IMR-90 (cell line): ENCODE results near the gene LARP1. TPM values are rescaled to one million over a fixed set of nuclear protein-coding genes. Genes with fewer than 3 reads are reported as not detected.

ENCODE experiments used
- ATAC-seq: fragments of 200-7000 bp; cut with Tn5 transposase; 2 replicates; pipeline ENCODE4 v1.9.1; 2020; ENCODE audit warnings: low read depth, mild to moderate bottlenecking, moderate library complexity
- BruUV-seq: library from RNA; stranded (reverse); fragments of 400-500 nt; replicated peaks from 2 replicates; lab custom pipeline; 2021; lab: Mats Ljungman, UMichigan
- CTCF ChIA-PET: fragments of 300-600 bp; formaldehyde crosslinking; extraction: SDS; loops from one replicate; lab custom pipeline; 2021; ENCODE audit warnings: antibody characterized with exemption; lab: Yijun Ruan, JAX
- POLR2A ChIA-PET: fragments of 300-600 bp; sonication (Branson Sonifier 250); formaldehyde crosslinking; loops from one replicate; lab custom pipeline; 2022; ENCODE audit warnings: antibody characterized with exemption; ENCODE audit not compliant: unreplicated experiment; lab: Charles Lee
- DNase-seq: peaks from one replicate; pipeline ENCODE4 v3.0.0; 2013
- H2AFZ ChIP-seq: replicated peaks from 2 replicates; pipeline ENCODE3; 2013; ENCODE audit warnings: low read length, mild to moderate bottlenecking; ENCODE audit not compliant: poor library complexity
- H2AK5ac ChIP-seq: 2 replicates; pipeline ENCODE4 v1.6.1; 2013; ENCODE audit warnings: low read depth, low read length, inconsistent platforms
- H2AK9ac ChIP-seq: replicated peaks from 2 replicates; pipeline ENCODE3; 2013; ENCODE audit warnings: mild to moderate bottlenecking, low read depth, low read length, moderate library complexity; ENCODE audit not compliant: poor library complexity
- H2BK120ac ChIP-seq: 2 replicates; pipeline ENCODE4 v1.6.1; 2013; ENCODE audit warnings: low read depth, low read length, inconsistent platforms
- H2BK15ac ChIP-seq: 3 replicates; pipeline ENCODE4 v1.6.1; 2013; ENCODE audit warnings: low read depth, low read length, inconsistent platforms
- H2BK20ac ChIP-seq: 2 replicates; pipeline ENCODE4 v1.6.1; 2013; ENCODE audit warnings: low read depth, mild to moderate bottlenecking, inconsistent platforms, low read length, moderate library complexity
- H2BK5ac ChIP-seq: 2 replicates; pipeline ENCODE4 v1.6.1; 2013; ENCODE audit warnings: mild to moderate bottlenecking, low read depth, low read length, inconsistent platforms; ENCODE audit not compliant: poor library complexity, severe bottlenecking
- H3K14ac ChIP-seq: replicated peaks from 2 replicates; pipeline ENCODE4 v1.6.1; 2013; ENCODE audit warnings: low read depth, low read length, inconsistent platforms
- H3K18ac ChIP-seq: 2 replicates; pipeline ENCODE4 v1.6.1; 2013; ENCODE audit warnings: low read depth, low read length, control low read depth
- H3K23ac ChIP-seq: 2 replicates; pipeline ENCODE4 v1.6.1; 2013; ENCODE audit warnings: low read depth, low read length, inconsistent platforms
- H3K27ac ChIP-seq: 2 replicates; pipeline ENCODE4 v1.5.1; 2013; ENCODE audit warnings: mild to moderate bottlenecking, control low read depth, low read length; ENCODE audit not compliant: insufficient read depth
- H3K27me3 ChIP-seq: 2 replicates; pipeline ENCODE4 v1.6.1; 2013; ENCODE audit warnings: low read length; ENCODE audit not compliant: control insufficient read depth, insufficient read depth
- H3K36me3 ChIP-seq: 2 replicates; pipeline ENCODE4 v1.6.1; 2013; ENCODE audit warnings: low read length, mixed read lengths; ENCODE audit not compliant: control insufficient read depth, insufficient read depth
- H3K4ac ChIP-seq: 2 replicates; pipeline ENCODE4 v1.6.1; 2013; ENCODE audit warnings: low read depth, low read length, inconsistent platforms
- H3K4me1 ChIP-seq: 2 replicates; pipeline ENCODE4 v1.6.1; 2013; ENCODE audit warnings: low read length, mixed read lengths; ENCODE audit not compliant: control insufficient read depth, insufficient read depth
- H3K4me2 ChIP-seq: 2 replicates; pipeline ENCODE4 v1.6.1; 2013; ENCODE audit warnings: low read depth, mild to moderate bottlenecking, control low read depth, low read length, moderate library complexity
- H3K4me3 ChIP-seq: 2 replicates; pipeline ENCODE4 v1.5.1; 2013; ENCODE audit warnings: low read depth, mild to moderate bottlenecking, control low read depth, low read length, moderate library complexity; ENCODE audit not compliant: insufficient read depth
- H3K56ac ChIP-seq: 2 replicates; pipeline ENCODE4 v1.6.1; 2013; ENCODE audit warnings: low read length, inconsistent platforms; ENCODE audit not compliant: insufficient read depth; ENCODE audit errors: extremely low read depth
- H3K79me1 ChIP-seq, 2 experiments: 2 replicates each; pipeline ENCODE4 v1.6.1; 2013; ENCODE audit warnings: low read length in 2 of 2, inconsistent platforms in 1 of 2, low read depth in 1 of 2
- H3K9ac ChIP-seq: 2 replicates; pipeline ENCODE4 v1.6.1; 2013; ENCODE audit warnings: low read depth, low read length, control low read depth
- H3K9me1 ChIP-seq: 2 replicates; pipeline ENCODE4 v1.6.1; 2013; ENCODE audit warnings: low read length, inconsistent platforms; ENCODE audit not compliant: insufficient read depth
- H3K9me3 ChIP-seq: 2 replicates; pipeline ENCODE4 v1.6.1; 2013; ENCODE audit warnings: low read length; ENCODE audit not compliant: control insufficient read depth, insufficient read depth
- H4K20me1 ChIP-seq: 2 replicates; pipeline ENCODE4 v1.6.1; 2013; ENCODE audit warnings: low read length, inconsistent platforms; ENCODE audit not compliant: insufficient read depth
- H4K5ac ChIP-seq: 2 replicates; pipeline ENCODE4 v1.6.1; 2013; ENCODE audit warnings: mild to moderate bottlenecking, low read depth, low read length, control low read depth
- H4K8ac ChIP-seq, 2 experiments: 2 replicates each; pipeline ENCODE4 v1.6.1; 2013; ENCODE audit warnings: low read depth in 2 of 2, low read length in 2 of 2, control low read depth in 1 of 2, inconsistent platforms in 1 of 2
- H4K91ac ChIP-seq: 2 replicates; pipeline ENCODE4 v1.6.1; 2013; ENCODE audit warnings: low read depth, low read length, inconsistent platforms; ENCODE audit not compliant: insufficient read depth
- BHLHE40 ChIP-seq: fragments of 150-350 bp; IDR thresholded peaks from 2 replicates; pipeline ENCODE4 v1.6.1; 2016; ENCODE audit warnings: mild to moderate bottlenecking, low read depth, low read length
- CEBPB ChIP-seq: IDR thresholded peaks from 2 replicates; pipeline ENCODE4 v1.6.1; 2012; ENCODE audit warnings: low read depth, low read length, improper control_type of control experiment
- CHD1 ChIP-seq: IDR thresholded peaks from 2 replicates; pipeline ENCODE4 v1.6.1; 2012; ENCODE audit warnings: low read depth, low read length, improper control_type of control experiment
- CTCF ChIP-seq: conservative IDR thresholded peaks from 2 replicates; pipeline ENCODE4 v1.5.1; 2012; ENCODE audit warnings: mild to moderate bottlenecking, low read depth, low read length, improper control_type of control experiment
- ELK1 ChIP-seq: fragments of 150-350 bp; IDR thresholded peaks from 2 replicates; pipeline ENCODE4 v1.6.1; 2016; ENCODE audit warnings: low read depth, mild to moderate bottlenecking, low read length, moderate library complexity, borderline replicate concordance
- FOS ChIP-seq: fragments of 150-350 bp; IDR thresholded peaks from 2 replicates; pipeline ENCODE4 v1.6.1; 2016; ENCODE audit warnings: low read depth, low read length
- MAFK ChIP-seq: IDR thresholded peaks from 2 replicates; pipeline ENCODE4 v1.6.1; 2012; ENCODE audit warnings: low read depth, low read length, improper control_type of control experiment
- MAZ ChIP-seq: IDR thresholded peaks from 2 replicates; pipeline ENCODE4 v1.6.1; 2012; ENCODE audit warnings: low read depth, mild to moderate bottlenecking, low read length, improper control_type of control experiment, moderate library complexity, borderline replicate concordance
- MXI1 ChIP-seq: IDR thresholded peaks from 2 replicates; pipeline ENCODE4 v1.6.1; 2012; ENCODE audit warnings: low read depth, mild to moderate bottlenecking, low read length, moderate library complexity, borderline replicate concordance
- NFE2L2 ChIP-seq: fragments of 150-350 bp; IDR thresholded peaks from 2 replicates; pipeline ENCODE4 v1.6.1; 2016; ENCODE audit warnings: low read depth, mild to moderate bottlenecking, low read length
- POLR2A ChIP-seq: IDR thresholded peaks from 2 replicates; pipeline ENCODE4 v1.6.1; 2012; ENCODE audit warnings: mild to moderate bottlenecking, low read depth, low read length
- RAD21 ChIP-seq: IDR thresholded peaks from 2 replicates; pipeline ENCODE4 v1.6.1; 2012; ENCODE audit warnings: low read length, improper control_type of control experiment
- RCOR1 ChIP-seq: IDR thresholded peaks from 2 replicates; pipeline ENCODE4 v1.6.1; 2012; ENCODE audit warnings: mild to moderate bottlenecking, low read length, improper control_type of control experiment; ENCODE audit not compliant: insufficient replicate concordance
- RFX5 ChIP-seq: IDR thresholded peaks from 2 replicates; pipeline ENCODE4 v1.8.0; 2012; ENCODE audit warnings: low read depth, mild to moderate bottlenecking, low read length, moderate library complexity
- SMC3 ChIP-seq: fragments of 150-350 bp; IDR thresholded peaks from 2 replicates; pipeline ENCODE4 v1.6.1; 2016; ENCODE audit warnings: low read depth, mild to moderate bottlenecking, antibody characterized with exemption, low read length, moderate library complexity
- whole genome bisulfite sequencing, 2 experiments: methylation state at CpG; one replicate each; pipeline versions ENCODE4 v1.1.5 to v1.1.7; 2013; ENCODE audit warnings: missing lambda C conversion rate in 2 of 2; ENCODE audit not compliant: insufficient read length in 1 of 2; ENCODE audit errors: extremely low coverage in 2 of 2; 5-methylcytosine and 5-hydroxymethylcytosine counted together
- dilution Hi-C: fragments of 300-500 bp; cut with HindIII; formaldehyde crosslinking; loops from one replicate; pipeline ENCODE4 v1.14.3; 2018; ENCODE audit warnings: low sequenced_read_pairs; ENCODE audit not compliant: unreplicated experiment
- in situ Hi-C: fragments of 300-500 bp; cut with MboI; formaldehyde crosslinking; loops from 3 replicates; pipeline ENCODE4 v1.14.3; 2019; ENCODE audit warnings: low sequenced_read_pairs, inconsistent platforms, mixed read lengths
- intact Hi-C: fragments of 100-400 bp; cut with micrococcal nuclease; formaldehyde crosslinking; loops from 2 replicates; pipeline ENCODE4 v1.10.0; 2022
- polyA plus RNA-seq, 3 experiments: library from polyadenylated mRNA; depleted of rRNA; stranded (reverse); fragments of >200 nt; gene quantifications; 2 replicates each; pipeline ENCODE4 v1.2.3, GENCODE V29; 2012; ENCODE audit warnings: low replicate concordance in 1 of 3
- total RNA-seq: library from RNA; depleted of rRNA; stranded (reverse); fragments of >200 nt; gene quantifications from 2 replicates; pipeline ENCODE4 v1.2.3, GENCODE V29; 2012
- TF ChIP-seq, protein P1 (sequence below): fragments of 150-350 bp; IDR thresholded peaks from 2 replicates; pipeline ENCODE4 v1.6.1; 2017; ENCODE audit warnings: mild to moderate bottlenecking, antibody characterized with exemption, low read length, low read depth

Gene LARP1
- total and polyA plus RNA-seq, 2 of the 4 experiments (the other 2 are of a cell fraction), result 47.3 to 77.4 TPM

DNA sequence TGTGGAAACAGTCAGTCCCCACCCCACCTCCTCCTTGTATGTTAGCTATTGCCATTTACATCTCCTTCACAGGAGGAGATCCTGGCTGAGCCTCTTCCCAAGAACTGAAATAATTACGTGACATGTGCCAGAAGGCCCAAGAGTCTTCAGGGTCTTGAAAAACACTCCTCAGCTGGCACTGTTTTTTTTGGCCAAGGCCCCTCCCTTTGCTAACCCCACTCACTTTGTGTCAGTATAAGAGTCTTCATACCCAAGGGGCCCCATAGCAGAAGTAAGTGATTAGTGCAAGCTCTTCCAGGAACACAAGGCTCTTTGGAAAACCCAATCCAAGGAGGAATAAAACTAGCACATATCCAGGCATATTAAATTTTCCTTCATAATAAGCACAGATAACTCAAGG lies 5.7 kb upstream of the LARP1 start:
- H3K9me3 ChIP-seq, result no peaks in the 10 kb centered on the region
- no CpG with 5 or more reads among the region's 1 CpG for WGBS, 2 experiments
- dilution Hi-C loops (no loop called here), in situ Hi-C loops (no loop called here), intact Hi-C loops (no loop called here)
- no peak overlapping the region for H4K8ac ChIP-seq
- no peak overlapping the region for H3K9ac ChIP-seq
- CTCF ChIA-PET, result no interaction called here
- H2BK5ac ChIP-seq, result no peak overlapping the region
- H4K91ac ChIP-seq, result no peak overlapping the region
- no peaks in the 10 kb centered on the region for H4K20me1 ChIP-seq
- no peak overlapping the region for H4K5ac ChIP-seq
- BruUV-seq, result no TSS peak
- no peak overlapping the region for H2BK15ac ChIP-seq
- no peak overlapping the region for H3K4me3 ChIP-seq
- H2AK9ac ChIP-seq, result no peak overlapping the region
- H2AFZ ChIP-seq, result no peak overlapping the region
- no peaks in the 10 kb centered on the region for H3K36me3 ChIP-seq
- no peak overlapping the region for H3K56ac ChIP-seq
- TF ChIP-seq MXI1 (no peak), BHLHE40 (no peak), MAZ (no peak), MAFK (no peak), RCOR1 (no peak), SMC3 (no peak), FOS (no peak), RFX5 (no peak), ELK1 (no peak), CEBPB (no peak), CHD1 (no peak), NFE2L2 (no peak), RAD21 (no peak), POLR2A (no peak), CTCF (no peak)
- TF ChIP-seq, protein P1, sequence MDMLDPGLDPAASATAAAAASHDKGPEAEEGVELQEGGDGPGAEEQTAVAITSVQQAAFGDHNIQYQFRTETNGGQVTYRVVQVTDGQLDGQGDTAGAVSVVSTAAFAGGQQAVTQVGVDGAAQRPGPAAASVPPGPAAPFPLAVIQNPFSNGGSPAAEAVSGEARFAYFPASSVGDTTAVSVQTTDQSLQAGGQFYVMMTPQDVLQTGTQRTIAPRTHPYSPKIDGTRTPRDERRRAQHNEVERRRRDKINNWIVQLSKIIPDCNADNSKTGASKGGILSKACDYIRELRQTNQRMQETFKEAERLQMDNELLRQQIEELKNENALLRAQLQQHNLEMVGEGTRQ, result no peak
- H2BK120ac ChIP-seq, result no peak overlapping the region
- H3K9me1 ChIP-seq, result peaks cover 8% of the 10 kb centered on the region; the same call in 1 of the 2 replicates
- no peak overlapping the region for H2AK5ac ChIP-seq
- no peak overlapping the region for H3K27ac ChIP-seq
- no peak overlapping the region for H3K14ac ChIP-seq
- H3K79me1 ChIP-seq, result no peaks in the 10 kb centered on the region; a peak in 1 of 4 replicates
- H3K4me2 ChIP-seq, result no peak overlapping the region
- POLR2A ChIA-PET, result no interaction called here
- H3K27me3 ChIP-seq, result no peaks in the 10 kb centered on the region
- no peak overlapping the region for H3K4ac ChIP-seq
- no peak overlapping the region for H3K23ac ChIP-seq
- peaks cover 8% of the 10 kb centered on the region for H3K4me1 ChIP-seq
- DNase-seq (no peak), ATAC-seq (no peak)
- H3K18ac ChIP-seq, result no peak overlapping the region
- no peak overlapping the region for H2BK20ac ChIP-seq
